ENCODE results near the gene GTF2H2C.
"Not testable (repeated sequence)": the region's sequence is repeated elsewhere in the genome, so short reads cannot be mapped to it uniquely, and the experiment has no call there.

GRCh38 chr5:69560587-69561431 lies 818 bp downstream of the GTF2H2C start:
- not testable (repeated sequence) for TF ChIP-seq CTCF (IDR thresholded peaks at IDR 0.05); ZNF232 (CRISPR knock-in tag; IDR thresholded peaks at IDR 0.05)
